HG03439 (cell line): ENCODE data around the gene FOXP1.

ENCODE experiments used
- ATAC-seq: cut with Tn5 transposase; IDR thresholded peaks from one replicate; pipeline ENCODE4 v1.9.1; 2021; ENCODE audit warnings: mild to moderate bottlenecking, moderate library complexity; ENCODE audit not compliant: unreplicated experiment

The FOXP1 gene

DNA sequence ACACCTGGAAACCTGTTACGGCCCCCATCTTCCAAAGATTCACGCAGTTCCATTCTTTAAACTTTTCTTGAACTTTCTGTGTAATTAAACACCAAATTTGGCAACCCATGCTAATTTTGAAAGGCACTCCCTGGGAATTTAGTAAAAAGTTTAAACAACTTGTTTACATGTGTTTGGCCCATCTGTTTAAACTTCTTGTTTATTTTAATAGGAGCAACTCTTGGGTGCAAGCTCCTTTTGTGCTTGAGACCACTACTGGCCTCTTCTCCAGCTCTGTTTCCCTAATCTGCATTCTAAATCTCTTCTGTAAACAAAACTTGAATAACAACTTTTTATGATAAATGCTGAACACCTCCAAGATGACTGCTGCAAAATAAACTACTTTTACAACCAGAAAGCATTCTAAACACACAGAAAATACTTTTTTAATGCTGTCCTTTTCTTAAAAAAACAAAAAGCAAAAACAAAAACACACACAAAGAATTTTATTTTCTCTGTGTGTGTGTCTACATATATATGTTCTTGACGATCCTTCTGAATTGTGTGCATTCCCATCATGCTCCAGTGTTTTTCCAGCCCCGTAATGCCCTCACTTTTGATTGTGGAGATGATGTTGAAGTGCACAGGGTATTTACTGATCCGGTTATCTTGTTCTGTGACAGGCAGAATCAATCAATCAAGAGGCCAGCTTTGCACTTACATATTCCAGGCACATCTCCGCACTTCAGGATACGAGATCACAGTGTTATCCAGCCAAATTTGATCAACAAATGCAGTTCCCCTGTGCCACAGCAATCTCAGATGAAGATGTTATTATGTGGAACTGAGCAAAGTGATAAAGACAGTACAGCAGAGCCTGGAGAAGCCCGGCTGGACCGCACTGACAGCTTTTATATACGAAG, 416.9 kb downstream of the FOXP1 start:
- ATAC-seq, result no peak

- no peak for ATAC-seq
Observed at GRCh38 chr3:71164881-71165280, 418.6 kb downstream of the FOXP1 start.

GRCh38 chr3:71163198-71163918, 420.2 kb downstream of the FOXP1 start:
- no peak for ATAC-seq

DNA sequence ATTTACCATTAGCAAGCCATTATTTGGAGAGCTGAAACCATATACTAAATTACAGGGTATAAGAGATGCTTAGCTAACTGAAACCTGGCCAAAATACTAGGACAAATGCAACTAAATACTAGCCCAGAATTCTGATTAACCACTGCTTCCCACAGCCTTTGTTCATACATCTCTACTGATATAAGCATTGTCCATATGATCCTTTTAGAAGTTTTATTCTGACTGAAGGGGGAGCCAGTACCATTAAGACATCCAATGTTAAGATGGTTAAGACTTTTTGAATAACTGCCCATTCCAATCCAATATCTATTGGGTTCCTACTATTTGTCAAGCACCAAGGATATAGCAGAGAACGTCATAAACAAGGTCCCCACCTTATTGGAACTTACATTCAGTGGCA, 421.3 kb downstream of the FOXP1 start:
- no peak for ATAC-seq

- ATAC-seq, result no peak
Observed at GRCh38 chr3:71160785-71161546, 422.6 kb downstream of the FOXP1 start.

- no peak for ATAC-seq
Observed at GRCh38 chr3:71156062-71156665, 427.4 kb downstream of the FOXP1 start.

- no peak for ATAC-seq
Observed at GRCh38 chr3:71154846-71155245, 428.7 kb downstream of the FOXP1 start.

DNA sequence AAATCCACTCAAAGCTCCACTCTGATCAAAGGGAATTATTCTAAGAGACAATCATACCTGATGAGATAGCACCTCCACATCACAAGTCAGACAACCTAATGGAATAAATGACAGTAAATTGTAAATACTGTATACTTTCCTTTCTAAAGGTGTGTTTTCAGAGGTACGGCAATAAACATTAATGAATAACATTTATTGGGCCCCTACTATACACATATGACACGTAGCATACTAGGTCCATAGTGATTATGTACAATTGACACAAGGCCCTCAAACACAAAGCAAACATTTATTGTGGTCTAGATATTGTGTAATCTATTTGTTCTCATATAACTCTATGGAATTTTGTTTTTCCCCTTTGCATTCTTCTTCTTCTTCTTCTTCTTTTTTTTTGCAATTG, 429.8 kb downstream of the FOXP1 start:
- ATAC-seq, result no peak

DNA sequence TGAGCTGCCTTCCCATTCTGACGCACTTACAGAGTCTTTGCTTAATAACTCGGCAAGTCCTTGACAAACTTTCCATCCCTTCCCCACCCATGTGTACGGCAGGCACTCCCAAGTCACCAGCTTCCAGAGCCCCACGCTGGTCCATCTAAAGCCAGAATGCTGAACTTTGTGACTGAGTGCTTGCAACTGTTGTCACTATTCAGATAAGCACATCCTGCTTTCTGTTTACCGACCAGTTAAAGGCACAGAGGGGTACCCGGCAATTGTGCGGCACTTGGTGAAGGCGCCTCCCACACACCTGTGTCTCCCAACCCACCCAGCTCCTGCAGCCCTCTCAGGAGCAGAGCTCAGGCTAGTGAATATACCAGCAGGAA, 430.6 kb downstream of the FOXP1 start:
- no peak for ATAC-seq

DNA sequence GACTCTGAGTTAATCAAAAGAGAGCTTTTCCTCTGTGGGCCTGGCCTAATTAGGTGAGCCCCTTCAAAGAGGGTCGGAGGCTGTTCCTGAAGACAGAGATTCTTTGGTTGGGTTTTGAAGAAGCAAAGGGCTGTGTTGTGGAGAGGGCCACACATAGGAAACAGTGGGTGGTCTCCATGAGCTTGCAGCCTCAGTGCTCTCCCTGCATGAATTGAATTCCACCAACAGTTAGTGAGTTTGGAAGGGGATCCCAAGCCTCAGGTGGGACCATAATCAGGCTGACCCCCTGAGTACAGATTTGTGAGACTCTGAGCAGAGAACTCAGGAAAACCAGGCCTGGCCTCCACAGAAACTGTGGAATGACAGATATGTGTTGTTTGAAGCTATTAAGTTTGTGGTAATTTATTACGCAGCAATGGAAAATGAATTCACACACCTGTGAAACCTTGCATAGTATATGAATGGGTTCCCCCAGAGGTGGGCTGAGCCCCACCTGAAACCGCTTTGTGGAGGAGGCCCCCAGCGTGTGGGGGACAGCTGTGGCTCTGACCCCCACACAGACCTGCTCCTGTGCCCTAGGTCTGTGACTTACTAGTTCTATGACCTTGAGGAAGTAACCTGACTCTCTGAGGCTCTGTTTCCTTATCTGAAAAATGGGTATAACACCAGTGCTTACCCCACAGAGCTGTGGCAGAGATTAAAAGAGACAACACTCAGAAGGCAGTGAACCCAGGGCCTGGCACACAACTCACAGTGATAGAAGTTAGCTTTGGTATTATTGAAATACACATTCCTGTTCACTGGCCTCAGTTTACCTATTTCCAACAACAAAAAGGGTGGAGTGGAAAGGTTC, 431.3 kb downstream of the FOXP1 start:
- ATAC-seq, result no peak

DNA sequence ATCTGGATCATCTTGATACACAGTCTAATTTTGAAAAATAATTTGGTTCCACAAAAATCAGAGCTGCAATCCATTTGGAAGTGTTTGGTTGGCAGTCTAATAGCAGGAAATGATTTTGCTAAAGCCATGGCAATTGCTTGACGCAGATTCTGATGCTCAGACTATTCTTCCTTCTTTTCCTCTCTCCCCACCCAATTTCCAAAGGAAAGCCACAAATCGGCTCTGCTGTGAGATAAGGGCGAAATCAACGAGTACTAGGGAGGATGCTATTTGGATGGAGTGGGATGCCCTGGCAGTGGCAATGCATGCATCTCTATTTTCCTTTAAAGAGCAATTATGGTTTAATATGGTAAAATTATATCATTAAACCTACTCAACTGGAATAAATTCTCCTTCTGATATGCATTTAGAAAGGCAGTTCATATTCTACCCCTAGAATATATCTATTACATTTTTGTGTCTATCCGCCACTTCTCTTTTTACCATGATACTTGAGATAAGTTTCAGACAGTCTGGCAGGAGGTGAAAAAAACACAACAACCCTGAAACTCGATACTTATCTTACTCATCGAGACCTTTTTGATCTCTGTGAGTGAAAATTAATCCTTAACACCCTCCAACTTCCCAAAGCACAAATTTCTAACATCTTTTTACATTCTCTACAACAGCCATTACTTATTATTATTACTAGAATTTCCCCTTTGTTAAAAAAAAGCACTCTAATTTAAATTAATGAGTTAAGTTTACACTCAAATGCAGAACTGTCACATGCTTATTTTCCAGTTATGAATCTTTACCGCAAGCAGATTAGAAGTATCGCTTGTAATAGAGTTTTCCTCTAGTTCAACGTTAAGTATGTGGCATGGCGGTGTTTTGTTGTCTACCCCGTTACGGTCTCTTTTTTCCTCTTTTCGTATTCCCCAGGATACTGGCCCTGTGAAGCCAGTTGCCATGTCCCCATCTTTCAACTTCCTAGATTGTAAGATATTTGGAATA, 433.3 kb downstream of the FOXP1 start:
- no peak for ATAC-seq

- no peak for ATAC-seq
Observed at GRCh38 chr3:71148455-71149060, 435.0 kb downstream of the FOXP1 start.

DNA sequence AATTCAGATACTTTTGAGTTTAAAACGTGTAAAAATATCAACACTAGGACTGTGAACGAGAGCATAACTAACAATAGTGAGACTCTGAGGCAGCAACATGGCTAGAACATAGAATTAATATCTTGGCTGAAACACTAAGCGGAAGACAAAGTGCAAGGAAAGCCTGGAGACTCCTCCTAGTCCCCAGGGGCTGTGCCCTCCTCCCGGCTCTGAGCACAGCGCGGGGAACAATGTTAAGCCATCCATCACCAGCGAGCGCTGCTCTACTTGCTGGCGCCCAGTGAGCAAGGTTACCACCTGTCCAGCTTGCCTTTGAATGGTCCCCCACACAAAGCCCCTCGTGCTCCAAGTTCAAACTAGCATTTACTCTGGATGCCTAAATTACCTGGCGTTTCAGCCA, 436.9 kb downstream of the FOXP1 start:
- no peak for ATAC-seq

DNA sequence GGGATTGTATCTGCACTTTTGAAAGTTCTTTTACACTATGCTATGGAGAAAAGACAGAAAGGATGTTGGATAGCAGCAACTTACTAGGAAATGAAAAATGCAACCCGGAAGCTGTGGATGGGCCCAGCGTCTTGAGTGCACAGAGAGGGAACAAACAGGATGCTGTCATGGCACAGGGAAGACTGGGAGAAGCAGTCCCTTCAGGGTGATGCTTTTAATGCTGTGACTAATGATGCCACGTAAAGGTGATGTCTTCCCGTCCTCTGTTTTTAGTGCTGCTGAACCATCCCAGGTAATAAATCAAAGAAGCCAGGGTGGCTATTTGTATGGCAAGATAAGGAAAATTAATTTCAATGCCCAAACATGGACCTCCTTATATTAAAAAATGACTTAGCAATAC, 437.6 kb downstream of the FOXP1 start:
- no peak for ATAC-seq

DNA sequence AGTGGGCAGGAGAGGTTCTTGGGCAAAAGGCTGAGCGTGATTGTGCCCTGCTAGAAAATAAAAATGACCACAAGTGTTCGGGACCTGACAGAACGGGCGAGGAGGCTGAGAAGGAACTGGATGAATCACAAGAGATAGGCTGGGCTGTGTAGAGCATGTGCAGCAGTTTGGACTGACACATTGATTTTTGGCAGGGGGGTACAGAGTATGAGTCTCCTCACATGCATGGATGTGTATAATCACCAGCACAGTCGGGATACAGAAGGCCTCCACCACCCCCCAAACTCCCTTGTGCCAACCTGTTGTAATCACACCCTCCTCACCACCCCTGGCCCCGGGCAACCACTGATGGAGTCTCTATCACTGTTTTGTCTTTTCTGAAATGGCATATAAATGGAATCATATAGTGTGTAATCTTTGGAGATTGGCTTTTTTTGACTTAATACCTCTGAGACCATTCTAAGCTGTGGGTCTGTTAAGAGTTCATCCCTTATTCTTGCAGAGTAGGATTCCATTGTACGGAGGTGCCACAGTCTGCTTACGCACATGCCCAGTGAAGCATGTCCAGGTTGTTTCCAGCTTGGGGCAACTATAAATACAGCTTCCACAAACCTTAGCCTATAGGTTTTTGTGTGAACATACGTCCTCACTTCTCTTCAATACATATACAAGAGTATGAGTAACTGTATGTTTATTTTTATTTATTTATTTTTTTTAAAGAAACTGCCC, 438.8 kb downstream of the FOXP1 start:
- no peak for ATAC-seq

- no peak for ATAC-seq
Observed at GRCh38 chr3:71143493-71143892, 440.0 kb downstream of the FOXP1 start.

- ATAC-seq, result no peak
Observed at GRCh38 chr3:71142441-71143161, 440.9 kb downstream of the FOXP1 start.
